ENCODE measurements around the gene FXN. TPM values are rescaled to one million over a fixed set of nuclear protein-coding genes. Genes with fewer than 3 reads are reported as not detected.

The FXN gene
- total RNA-seq, 2 experiments from 2014 or later = 14.1 to 15.2 TPM

GRCh38 chr9:69028754-69029153, 6.8 kb upstream of the FXN start:
- Mint-ChIP-seq H3K36me3 (no peaks in the 10 kb centered on the region), H3K9me3 (peaks cover 6% of the 10 kb centered on the region), H3K4me3 (no peak overlapping the region), H3K4me1 (ENCODE audit: low read depth) (peaks cover 32% of the 10 kb centered on the region), H3K27me3 (no peaks in the 10 kb centered on the region), H3K27ac (no peak overlapping the region)
- DNase-seq = peak; percentile 46
- intact Hi-C loops (cut with micrococcal nuclease) = loop anchor here (5.0 kb wide), 2 partner anchors 251 to 321 kb away; partner anchors contain the start of gene PIP5K1B
- ChIA-PET POLR2A (no interaction called here), CTCF (interaction anchor here (0.6 to 1.7 kb wide), 6 partner anchors 20 to 446 kb away, joined by 3 to 6 read pairs (median 3); no protein-coding TSS in a partner anchor)

- Mint-ChIP-seq H3K27ac (no peak overlapping the region), H3K4me3 (no peak overlapping the region), H3K36me3 (no peaks in the 10 kb centered on the region), H3K4me1 (ENCODE audit: low read depth) (peaks cover 32% of the 10 kb centered on the region), H3K27me3 (no peaks in the 10 kb centered on the region), H3K9me3 (peaks cover 6% of the 10 kb centered on the region)
- intact Hi-C loops (cut with micrococcal nuclease) = loop anchor here (5.0 kb wide), 2 partner anchors 252 to 322 kb away; partner anchors contain the start of gene PIP5K1B
- no peak for DNase-seq
- ChIA-PET POLR2A (interaction anchor here (0.5 kb wide), 1 partner anchor 243 kb away, joined by 3 read pairs; no protein-coding TSS in a partner anchor), CTCF (interaction anchor here (0.6 kb wide), 1 partner anchor 164 kb away, joined by 3 read pairs; no protein-coding TSS in a partner anchor)
These were observed 6.0 kb upstream of the FXN start for GRCh38 chr9:69029535-69029934.

- DNase-seq = no peak
- no peaks in the 10 kb centered on the region for H3K27me3 Mint-ChIP-seq
- CTCF ChIA-PET = interaction anchor here (1.5 kb wide), 1 partner anchor 162 kb away, joined by 3 read pairs; no protein-coding TSS in a partner anchor
- no peak overlapping the region for H3K27ac Mint-ChIP-seq
- peaks cover 35% of the 10 kb centered on the region for H3K4me1 Mint-ChIP-seq (ENCODE audit: low read depth)
- intact Hi-C loops (cut with micrococcal nuclease) = no loop called here
- peaks cover 6% of the 10 kb centered on the region for H3K9me3 Mint-ChIP-seq
- H3K4me3 Mint-ChIP-seq = no peak overlapping the region
- peaks cover 2% of the 10 kb centered on the region for H3K36me3 Mint-ChIP-seq
- POLR2A ChIA-PET = no interaction called here
These were observed 4.5 kb upstream of the FXN start for GRCh38 chr9:69030851-69031645.

- ChIA-PET CTCF (interaction anchor here (0.8 to 1.2 kb wide), 2 partner anchors 159 to 160 kb away, joined by 4 read pairs; no protein-coding TSS in a partner anchor), POLR2A (interaction anchor here (0.6 kb wide), 1 partner anchor 289 kb away, joined by 3 read pairs; no protein-coding TSS in a partner anchor)
- H3K27me3 Mint-ChIP-seq = no peaks in the 10 kb centered on the region
- H3K9me3 Mint-ChIP-seq = peaks cover 6% of the 10 kb centered on the region
- peaks cover 2% of the 10 kb centered on the region for H3K36me3 Mint-ChIP-seq
- no peak overlapping the region for H3K4me3 Mint-ChIP-seq
- H3K27ac Mint-ChIP-seq = no peak overlapping the region
- peaks cover 31% of the 10 kb centered on the region for H3K4me1 Mint-ChIP-seq (ENCODE audit: low read depth)
- intact Hi-C loops (cut with micrococcal nuclease) = no loop called here
- DNase-seq = no peak
These were observed 1.5 kb upstream of the FXN start for GRCh38 chr9:69034071-69034470.

GRCh38 chr9:69036309-69036708, 757 bp downstream of the FXN start:
- DNase-seq = peak; percentile 42
- H3K27me3 Mint-ChIP-seq = no peaks in the 10 kb centered on the region
- ChIA-PET CTCF (interaction anchor here (0.7 to 2.2 kb wide), 18 partner anchors 8 to 257 kb away, joined by 3 to 37 read pairs (median 4); a partner anchor contains a TSS), POLR2A (interaction anchor here (0.6 kb wide), 1 partner anchor 24 kb away, joined by 3 read pairs; no protein-coding TSS in a partner anchor)
- H3K9me3 Mint-ChIP-seq = no peaks in the 10 kb centered on the region
- intact Hi-C loops (cut with micrococcal nuclease) = loop anchor here (5.0 kb wide), 1 partner anchor 511 kb away; no protein-coding TSS in a partner anchor
- H3K27ac Mint-ChIP-seq = peak overlapping the region; percentile 92
- peaks cover 7% of the 10 kb centered on the region for H3K36me3 Mint-ChIP-seq
- H3K4me3 Mint-ChIP-seq = peak overlapping the region; percentile 97
- H3K4me1 Mint-ChIP-seq (ENCODE audit: low read depth) = peaks cover 16% of the 10 kb centered on the region

- Mint-ChIP-seq H3K36me3 (peaks cover 7% of the 10 kb centered on the region), H3K4me1 (ENCODE audit: low read depth) (peaks cover 16% of the 10 kb centered on the region), H3K9me3 (no peaks in the 10 kb centered on the region), H3K27me3 (no peaks in the 10 kb centered on the region), H3K27ac (peak overlapping the region; percentile 92), H3K4me3 (peak overlapping the region; percentile 97)
- ChIA-PET POLR2A (no interaction called here), CTCF (interaction anchor here (0.7 to 2.2 kb wide), 8 partner anchors 12 to 257 kb away, joined by 3 to 37 read pairs (median 7); a partner anchor contains a TSS)
- no peak for DNase-seq
- intact Hi-C loops (cut with micrococcal nuclease) = loop anchor here (5.0 kb wide), 1 partner anchor 511 kb away; no protein-coding TSS in a partner anchor
These were observed 1.2 kb downstream of the FXN start for GRCh38 chr9:69036799-69037198.

GRCh38 chr9:69040646-69041045, 5.1 kb downstream of the FXN start:
- Mint-ChIP-seq H3K27me3 (no peaks in the 10 kb centered on the region), H3K4me3 (no peak overlapping the region), H3K27ac (no peak overlapping the region), H3K9me3 (no peaks in the 10 kb centered on the region), H3K4me1 (ENCODE audit: low read depth) (peaks cover 23% of the 10 kb centered on the region), H3K36me3 (peaks cover 7% of the 10 kb centered on the region)
- intact Hi-C loops (cut with micrococcal nuclease) = loop anchor here (5.0 kb wide), 1 partner anchor 82 kb away; no protein-coding TSS in a partner anchor
- ChIA-PET POLR2A (no interaction called here), CTCF (no interaction called here)
- no peak for DNase-seq

DNA sequence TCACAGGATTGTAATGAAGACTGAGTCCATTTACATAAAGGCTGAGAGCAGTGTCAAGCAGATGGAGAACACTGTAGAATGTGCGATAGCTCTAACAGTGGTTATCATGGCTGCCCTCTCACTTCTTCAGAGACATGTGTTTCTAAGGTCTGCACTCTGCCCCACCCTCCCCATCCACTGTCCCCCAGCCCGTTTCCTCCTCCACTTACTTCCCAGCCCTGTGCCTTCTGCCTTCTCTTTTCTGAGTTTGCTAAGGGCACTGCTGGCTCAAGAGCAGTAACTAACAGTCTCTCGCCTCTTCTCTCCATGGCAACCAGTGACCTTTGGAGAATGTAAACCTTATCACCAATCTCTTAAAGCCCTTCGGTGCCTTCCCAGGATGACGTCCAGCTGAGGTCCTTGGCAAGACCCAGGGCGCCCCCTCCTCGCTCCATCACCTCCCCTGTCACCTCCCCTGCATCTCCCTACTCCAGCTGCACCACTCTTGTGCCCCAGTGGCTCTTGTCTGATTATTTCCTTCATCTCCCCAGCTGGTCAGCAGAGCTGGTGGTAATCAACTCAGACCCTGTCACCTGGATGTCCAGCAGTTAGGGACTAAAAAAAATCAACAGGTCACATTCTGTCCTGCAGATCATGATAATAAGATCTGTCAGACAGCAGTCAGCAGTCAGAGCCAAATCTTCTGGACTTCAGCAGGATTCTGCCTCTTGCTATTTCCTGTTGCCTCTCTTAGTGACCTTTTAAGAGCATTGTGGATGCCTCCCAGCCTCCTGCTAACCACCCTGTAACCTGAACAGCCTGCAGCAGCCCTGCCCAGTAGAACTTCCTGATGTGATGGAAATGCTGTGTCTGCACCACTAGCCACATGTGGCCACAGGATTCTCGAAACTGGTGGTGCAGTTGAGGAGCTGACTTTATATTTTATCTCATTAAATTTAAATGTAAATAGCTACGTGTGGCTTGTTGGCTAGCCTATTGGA, 9.0 kb downstream of the FXN start:
- Mint-ChIP-seq H3K4me1 (ENCODE audit: low read depth) (peaks cover 13% of the 10 kb centered on the region), H3K9me3 (no peaks in the 10 kb centered on the region), H3K27ac (peak overlapping the region; percentile 28), H3K36me3 (peaks cover 7% of the 10 kb centered on the region), H3K4me3 (no peak overlapping the region), H3K27me3 (no peaks in the 10 kb centered on the region)
- intact Hi-C loops (cut with micrococcal nuclease) = loop anchor here (5.0 kb wide), 1 partner anchor 78 kb away; no protein-coding TSS in a partner anchor
- POLR2A ChIA-PET = no interaction called here
- peak; percentile 20 for DNase-seq
- CTCF ChIA-PET = interaction anchor here (0.8 to 2.5 kb wide), 4 partner anchors 9 to 10 kb away, joined by 3 to 12 read pairs (median 4); partner anchors contain the start of gene FXN

DNA sequence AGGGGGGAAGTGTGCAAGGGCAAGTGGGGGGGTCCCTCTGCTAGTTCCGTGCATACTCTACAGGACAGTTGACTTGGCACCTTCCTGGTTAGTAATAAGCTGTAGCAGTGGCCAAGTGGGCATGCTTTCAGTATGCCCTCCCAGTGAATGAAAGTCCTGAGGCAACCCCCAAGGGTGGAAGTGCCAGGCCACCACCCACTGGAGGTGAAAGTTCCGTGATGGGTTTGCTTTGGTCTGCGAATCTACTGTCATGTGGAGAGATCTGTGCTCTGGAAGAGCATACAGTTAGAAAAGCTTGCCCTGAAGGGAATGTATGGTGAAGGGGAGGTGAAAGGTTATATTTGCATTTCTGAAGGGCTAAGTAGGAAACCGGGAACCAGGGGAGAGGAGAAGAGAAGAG, 10.3 kb downstream of the FXN start:
- H3K27ac Mint-ChIP-seq = no peak overlapping the region
- H3K27me3 Mint-ChIP-seq = no peaks in the 10 kb centered on the region
- intact Hi-C loops (cut with micrococcal nuclease) = no loop called here
- H3K4me1 Mint-ChIP-seq (ENCODE audit: low read depth) = peaks cover 10% of the 10 kb centered on the region
- ChIA-PET POLR2A (no interaction called here), CTCF (interaction anchor here (0.8 to 2.5 kb wide), 4 partner anchors 8 to 148 kb away, joined by 4 to 12 read pairs (median 6); partner anchors contain the start of gene FXN)
- H3K36me3 Mint-ChIP-seq = peaks cover 3% of the 10 kb centered on the region
- H3K9me3 Mint-ChIP-seq = no peaks in the 10 kb centered on the region
- no peak for DNase-seq
- H3K4me3 Mint-ChIP-seq = no peak overlapping the region

- Mint-ChIP-seq H3K9me3 (no peaks in the 10 kb centered on the region), H3K4me3 (no peak overlapping the region), H3K36me3 (peaks cover 3% of the 10 kb centered on the region), H3K27ac (no peak overlapping the region), H3K4me1 (ENCODE audit: low read depth) (peaks cover 10% of the 10 kb centered on the region), H3K27me3 (no peaks in the 10 kb centered on the region)
- no peak for DNase-seq
- ChIA-PET CTCF (interaction anchor here (1.2 to 1.9 kb wide), 3 partner anchors 8 to 147 kb away, joined by 3 to 7 read pairs (median 3); partner anchors contain the start of gene FXN), POLR2A (no interaction called here)
- intact Hi-C loops (cut with micrococcal nuclease) = no loop called here
These were observed 11.2 kb downstream of the FXN start for GRCh38 chr9:69046723-69047122.

GRCh38 chr9:69047371-69047770, 11.8 kb downstream of the FXN start:
- Mint-ChIP-seq H3K4me1 (ENCODE audit: low read depth) (peaks cover 10% of the 10 kb centered on the region), H3K27me3 (no peaks in the 10 kb centered on the region), H3K4me3 (no peak overlapping the region), H3K36me3 (peaks cover 3% of the 10 kb centered on the region), H3K27ac (no peak overlapping the region), H3K9me3 (no peaks in the 10 kb centered on the region)
- POLR2A ChIA-PET = no interaction called here
- CTCF ChIA-PET = interaction anchor here (1.2 to 1.4 kb wide), 2 partner anchors 9 to 12 kb away, joined by 3 read pairs; partner anchors contain the start of gene FXN
- intact Hi-C loops (cut with micrococcal nuclease) = no loop called here
- DNase-seq = no peak

All from activated CD4-positive, alpha-beta memory T cell treated with anti-CD3 and anti-CD28 coated beads for 36 hours (primary cell).